ENCODE data around the gene GRAP2.
"Not testable (repeated sequence)": the region's sequence is repeated elsewhere in the genome, so short reads cannot be mapped to it uniquely, and the experiment has no call there.

The GRAP2 gene

GRCh38 chr22:39898997-39899396 lies 1.9 kb upstream of the GRAP2 start:
- peak; percentile 25 for DNase-seq

- no peak for DNase-seq
These were observed 772 bp downstream of the GRAP2 start for GRCh38 chr22:39901565-39902146.

- not testable (repeated sequence) for DNase-seq
These were observed 3.1 kb downstream of the GRAP2 start for GRCh38 chr22:39904024-39904423.

- DNase-seq: no peak
These were observed 4.0 kb downstream of the GRAP2 start for GRCh38 chr22:39904862-39905261.

GRCh38 chr22:39905687-39906086 lies 4.8 kb downstream of the GRAP2 start:
- no peak for DNase-seq

- DNase-seq: no peak
These were observed 5.3 kb downstream of the GRAP2 start for GRCh38 chr22:39906207-39906606.

GRCh38 chr22:39907047-39907446 lies 6.2 kb downstream of the GRAP2 start:
- DNase-seq: no peak

- DNase-seq: no peak
These were observed 6.8 kb downstream of the GRAP2 start for GRCh38 chr22:39907605-39908097.

- DNase-seq: no peak
These were observed 7.3 kb downstream of the GRAP2 start for GRCh38 chr22:39908136-39908535.

GRCh38 chr22:39908737-39909136 lies 7.9 kb downstream of the GRAP2 start:
- DNase-seq: no peak

- no peak for DNase-seq
These were observed 10.2 kb downstream of the GRAP2 start for GRCh38 chr22:39910876-39911613.

- no peak for DNase-seq
These were observed 12.4 kb downstream of the GRAP2 start for GRCh38 chr22:39913321-39913720.

- no peak for DNase-seq
These were observed 13.0 kb downstream of the GRAP2 start for GRCh38 chr22:39913886-39914285.

GRCh38 chr22:39914584-39914983 lies 13.7 kb downstream of the GRAP2 start:
- no peak for DNase-seq

- no peak for DNase-seq
These were observed 14.4 kb downstream of the GRAP2 start for GRCh38 chr22:39915295-39915726.

- DNase-seq: no peak
These were observed 15.6 kb downstream of the GRAP2 start for GRCh38 chr22:39916496-39916895.

- DNase-seq: no peak
These were observed 16.3 kb downstream of the GRAP2 start for GRCh38 chr22:39917197-39917643.

- no peak for DNase-seq
These were observed 17.1 kb downstream of the GRAP2 start for GRCh38 chr22:39917776-39918495.

- no peak for DNase-seq
These were observed 19.4 kb downstream of the GRAP2 start for GRCh38 chr22:39920134-39920743.

GRCh38 chr22:39923696-39924095 lies 22.8 kb downstream of the GRAP2 start:
- DNase-seq: no peak

GRCh38 chr22:39924286-39924685 lies 23.4 kb downstream of the GRAP2 start:
- no peak for DNase-seq

GRCh38 chr22:39925273-39925672 lies 24.4 kb downstream of the GRAP2 start:
- DNase-seq: no peak
